Activated CD4-positive, alpha-beta T cell treated with anti-CD3 and anti-CD28 coated beads for 36 hours (primary cell): ENCODE data around the gene INAFM2. TPM values are rescaled to one million over a fixed set of nuclear protein-coding genes. Genes with fewer than 3 reads are reported as not detected.

Experiments
- ATAC-seq: fragments of 200-7000 bp; cut with Tn5 transposase; one replicate; pipeline ENCODE4 v1.10.0; 2021; ENCODE audit warnings: mild to moderate bottlenecking, moderate library complexity
- CTCF ChIA-PET: fragments of 350-600 bp; sonication (Branson Sonifier 250); formaldehyde crosslinking; loops from one replicate; lab custom pipeline; 2021; ENCODE audit warnings: antibody characterized with exemption; lab: Charles Lee
- POLR2A ChIA-PET: fragments of 350-600 bp; sonication (Branson Sonifier 250); formaldehyde crosslinking; loops from one replicate; lab custom pipeline; 2021; ENCODE audit warnings: antibody characterized with exemption, inconsistent platforms; lab: Charles Lee
- DNase-seq: peaks from one replicate; pipeline ENCODE4 v3.0.0-alpha.2; 2020
- H3K27ac Mint-ChIP-seq: one replicate; pipeline ENCODE4 v1.8.0; 2021; ENCODE audit warnings: mixed read lengths
- H3K27me3 Mint-ChIP-seq: one replicate; pipeline ENCODE4 v1.8.0; 2021; ENCODE audit warnings: mixed read lengths
- H3K36me3 Mint-ChIP-seq: one replicate; pipeline ENCODE4 v1.8.0; 2021; ENCODE audit warnings: low read depth, mixed read lengths
- H3K4me1 Mint-ChIP-seq: one replicate; pipeline ENCODE4 v1.8.0; 2021; ENCODE audit warnings: mixed read lengths
- H3K4me3 Mint-ChIP-seq: one replicate; pipeline ENCODE4 v1.8.0; 2021; ENCODE audit warnings: mild to moderate bottlenecking, moderate library complexity, mixed read lengths
- H3K9me3 Mint-ChIP-seq: one replicate; pipeline ENCODE4 v1.8.0; 2021; ENCODE audit warnings: low read depth, mixed read lengths
- intact Hi-C, 2 experiments: fragments of 100-400 bp; cut with DNase I in 1 of 2; cut with micrococcal nuclease in 1 of 2; formaldehyde crosslinking; loops; one replicate each; pipeline versions ENCODE4 v1.14.2 to v1.15.1; 2022 to 2024; cut with DNase I, micrococcal nuclease
- total RNA-seq, 2 experiments: library from RNA; stranded (reverse); gene quantifications; one replicate each; pipeline ENCODE4 v1.2.3, GENCODE V29; 2021

The INAFM2 gene
- total RNA-seq, 2 experiments from 2014 or later: 9.9 to 11.2 TPM

- H3K36me3 Mint-ChIP-seq: no peaks in the 10 kb centered on the region
- ChIA-PET CTCF (interaction anchor here (0.7 to 2.2 kb wide), 3 partner anchors 9 to 687 kb away, joined by 3 to 6 read pairs (median 3); partner anchors contain the start of gene KNSTRN), POLR2A (no interaction called here)
- intact Hi-C loops: no loop called here
- DNase-seq: no peak
- H3K4me3 Mint-ChIP-seq: no peak overlapping the region
- no peak overlapping the region for H3K27ac Mint-ChIP-seq
- no peak for ATAC-seq
- H3K4me1 Mint-ChIP-seq: no peaks in the 10 kb centered on the region
- no peaks in the 10 kb centered on the region for H3K27me3 Mint-ChIP-seq
- no peaks in the 10 kb centered on the region for H3K9me3 Mint-ChIP-seq
These were observed 49.5 kb downstream of the INAFM2 start for GRCh38 chr15:40372981-40373380.

Other genes starting within 250 kb of the INAFM2 start
- gene BMF, start 214.8 kb upstream of the INAFM2 start, total RNA-seq: 1 to 10 TPM; 7.6 to 8.4 TPM
- 10 to 100 TPM; 95.3 to 99.5 TPM for gene BUB1B, start 162.6 kb upstream of the INAFM2 start, total RNA-seq
- under 1 TPM; 0.30 to 0.53 TPM for gene PAK6, start 84.6 kb upstream of the INAFM2 start, total RNA-seq
- not detected for gene ANKRD63, start 40.6 kb upstream of the INAFM2 start, total RNA-seq
- 10 to 100 TPM; 67.9 to 86.8 TPM for gene PLCB2, start 15.8 kb upstream of the INAFM2 start, total RNA-seq
- under 1 TPM; 0.65 to 0.98 TPM for gene CCDC9B, start 17.2 kb downstream of the INAFM2 start, total RNA-seq
- not detected for gene PHGR1, start 27.3 kb downstream of the INAFM2 start, total RNA-seq
- gene DISP2, start 34.5 kb downstream of the INAFM2 start, total RNA-seq: under 1 TPM; 0.02 to 0.04 TPM
- gene KNSTRN, start 59.0 kb downstream of the INAFM2 start, total RNA-seq: 10 to 100 TPM; 56.2 to 58.8 TPM
- gene IVD, start 82.1 kb downstream of the INAFM2 start, total RNA-seq: 10 to 100 TPM; 30.8 to 46.2 TPM
- 10 to 100 TPM; 15.3 to 16.7 TPM for gene BAHD1, start 117.3 kb downstream of the INAFM2 start, total RNA-seq
- 1 to 10 TPM; 5.4 to 6.2 TPM for gene CHST14, start 147.3 kb downstream of the INAFM2 start, total RNA-seq
- gene CCDC32, start 241.3 kb downstream of the INAFM2 start, total RNA-seq: 10 to 100 TPM; 14.2 to 24.5 TPM
- 10 to 100 TPM; 11.0 to 14.0 TPM for gene RPUSD2, start 245.6 kb downstream of the INAFM2 start, total RNA-seq